GM13977 (cell line): Measurements from ENCODE around the gene LYPD6B.

ENCODE experiments used
- DNase-seq: peaks from one replicate; pipeline ENCODE4 v3.0.0; 2012; ENCODE audit warnings: low spot score
- in situ Hi-C: fragments of 300-500 bp; cut with MboI; formaldehyde crosslinking; loops from one replicate; pipeline ENCODE4 v1.12.0; 2022; ENCODE audit warnings: low sequenced_read_pairs, low pct_unique_long_range_greater_than_20kb, mixed read lengths, inconsistent platforms; ENCODE audit not compliant: unreplicated experiment
- TF ChIP-seq, protein P1 (sequence below): IDR thresholded peaks from 2 replicates; pipeline ENCODE4 v1.5.1; 2012; ENCODE audit warnings: mild to moderate bottlenecking, control low read depth; ENCODE audit not compliant: insufficient read depth; ENCODE audit errors: extremely low read depth, missing control alignments

The LYPD6B gene

DNA sequence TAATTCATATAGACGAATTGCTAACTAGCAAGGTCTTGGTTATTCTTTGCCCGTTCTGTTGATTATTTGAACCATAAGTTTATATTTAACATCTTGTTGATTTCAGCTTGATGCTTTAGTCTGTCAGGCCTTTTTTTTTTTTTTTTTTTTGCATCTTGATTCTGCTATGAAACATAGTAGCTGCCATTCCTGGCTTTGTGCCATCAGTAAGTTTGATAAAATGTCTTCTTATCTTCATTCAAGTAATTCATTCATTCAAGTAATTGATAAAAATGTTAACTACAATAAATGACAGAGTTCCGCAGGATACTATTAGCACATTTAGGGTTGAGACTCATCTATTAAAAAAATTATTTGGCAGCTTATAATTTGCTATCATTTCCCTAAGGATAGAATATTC, 134.7 kb downstream of the LYPD6B start:
- no peak for DNase-seq
- TF ChIP-seq, protein P1, sequence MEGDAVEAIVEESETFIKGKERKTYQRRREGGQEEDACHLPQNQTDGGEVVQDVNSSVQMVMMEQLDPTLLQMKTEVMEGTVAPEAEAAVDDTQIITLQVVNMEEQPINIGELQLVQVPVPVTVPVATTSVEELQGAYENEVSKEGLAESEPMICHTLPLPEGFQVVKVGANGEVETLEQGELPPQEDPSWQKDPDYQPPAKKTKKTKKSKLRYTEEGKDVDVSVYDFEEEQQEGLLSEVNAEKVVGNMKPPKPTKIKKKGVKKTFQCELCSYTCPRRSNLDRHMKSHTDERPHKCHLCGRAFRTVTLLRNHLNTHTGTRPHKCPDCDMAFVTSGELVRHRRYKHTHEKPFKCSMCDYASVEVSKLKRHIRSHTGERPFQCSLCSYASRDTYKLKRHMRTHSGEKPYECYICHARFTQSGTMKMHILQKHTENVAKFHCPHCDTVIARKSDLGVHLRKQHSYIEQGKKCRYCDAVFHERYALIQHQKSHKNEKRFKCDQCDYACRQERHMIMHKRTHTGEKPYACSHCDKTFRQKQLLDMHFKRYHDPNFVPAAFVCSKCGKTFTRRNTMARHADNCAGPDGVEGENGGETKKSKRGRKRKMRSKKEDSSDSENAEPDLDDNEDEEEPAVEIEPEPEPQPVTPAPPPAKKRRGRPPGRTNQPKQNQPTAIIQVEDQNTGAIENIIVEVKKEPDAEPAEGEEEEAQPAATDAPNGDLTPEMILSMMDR: no peak
- in situ Hi-C loops: no loop called here

GRCh38 chr2:149175956-149176355, 137.5 kb downstream of the LYPD6B start:
- in situ Hi-C loops: no loop called here
- TF ChIP-seq, protein P1: no peak
- DNase-seq: no peak

- in situ Hi-C loops: no loop called here
- TF ChIP-seq, protein P1: no peak
- DNase-seq: no peak
These were observed 140.1 kb downstream of the LYPD6B start for GRCh38 chr2:149178612-149179011.

GRCh38 chr2:149180226-149180875, 141.9 kb downstream of the LYPD6B start:
- TF ChIP-seq, protein P1: no peak
- in situ Hi-C loops: no loop called here
- no peak for DNase-seq

DNA sequence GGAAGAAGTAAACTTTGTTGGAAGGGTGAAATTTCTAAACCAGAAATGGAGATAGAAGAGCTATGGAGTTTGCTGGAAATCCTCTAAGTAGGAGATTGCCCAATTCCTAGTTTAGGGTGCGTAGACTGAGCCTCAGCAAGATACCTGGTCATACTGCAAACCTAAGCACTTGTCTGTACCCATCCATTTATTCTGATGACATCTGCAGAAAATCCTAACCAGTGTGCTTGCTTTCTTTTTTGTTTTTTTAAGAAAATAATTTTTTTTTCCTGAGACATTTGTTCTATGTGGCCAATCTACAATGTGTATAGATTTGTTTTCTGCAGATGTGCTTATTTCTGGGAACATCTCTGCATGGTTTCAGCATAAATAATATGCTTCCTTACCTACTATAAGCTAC, 144.7 kb downstream of the LYPD6B start:
- in situ Hi-C loops: no loop called here
- TF ChIP-seq, protein P1: no peak
- no peak for DNase-seq

DNA sequence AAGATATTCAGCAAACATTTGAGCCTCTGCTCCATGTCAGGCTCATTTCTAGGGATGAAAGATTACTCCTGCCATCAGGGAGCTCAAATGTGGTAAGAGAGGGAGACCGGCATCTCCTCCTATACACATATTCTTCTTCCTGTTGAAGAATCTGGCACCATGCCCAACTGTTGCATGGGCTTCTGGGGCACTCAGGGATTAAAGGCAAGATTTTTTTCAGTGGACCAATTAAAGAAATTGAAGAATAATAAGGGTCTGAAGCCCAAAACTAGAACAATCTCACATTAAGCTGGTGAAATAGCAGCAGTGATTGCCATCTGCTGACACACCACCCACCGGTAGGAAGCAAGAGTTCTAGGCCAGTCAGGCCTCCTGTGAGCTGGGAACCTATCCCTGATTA, 146.5 kb downstream of the LYPD6B start:
- in situ Hi-C loops: no loop called here
- TF ChIP-seq, protein P1: no peak
- no peak for DNase-seq

- TF ChIP-seq, protein P1: no peak
These were observed 147.5 kb downstream of the LYPD6B start for GRCh38 chr2:149185942-149186490.

More at GRCh38 chr2:149185942-149186490, 147.5 kb downstream of the LYPD6B start:
- in situ Hi-C loops: no loop called here
- no peak for DNase-seq
